ENCODE measurements around the gene GSTO2. TPM values are rescaled to one million over a fixed set of nuclear protein-coding genes. Genes with fewer than 3 reads are reported as not detected.

Gene GSTO2
- total and polyA plus RNA-seq, 12 donors, result 0.25 to 1.6 (median 0.94) TPM

DNA sequence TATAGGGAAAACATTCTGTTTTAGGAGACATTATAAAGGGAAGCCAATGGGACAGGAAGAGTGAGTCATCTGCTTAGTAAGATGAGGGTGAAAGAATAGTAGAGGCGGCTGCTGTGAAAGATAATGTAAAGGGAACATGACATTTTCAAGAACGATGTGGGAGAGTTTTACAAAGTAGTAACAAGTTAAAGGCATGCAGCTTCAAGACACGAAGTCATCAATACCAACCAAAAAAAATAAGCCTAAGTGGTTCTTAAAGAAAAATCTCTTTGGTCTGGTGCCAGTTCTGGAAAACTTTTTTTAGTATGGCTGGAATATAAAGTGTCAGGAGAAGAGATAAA lies 8.2 kb upstream of the GSTO2 start:
- no peak for DNase-seq
- ATAC-seq, result peak in 3 of 8 donors; percentile 25 to 47 (median 29)
- Histone ChIP-seq H3K4me3 (no peak overlapping the region), H3K4me1 (peaks cover 8 to 89% (median 73%) of the 10 kb centered on the region in 9 donors), H3K27me3 (no peaks in the 10 kb centered on the region), H3K9me3 (no peaks in the 10 kb centered on the region), H3K36me3 (peaks cover 0 to 95% (median 52%) of the 10 kb centered on the region in 9 donors), H3K27ac (peak overlapping the region; percentile 24 to 100 (median 68))
- intact Hi-C loops (cut with DNase I), result no loop called here
- 10 to 11% methylated on average over 3 of the region's 3 CpGs for WGBS, 2 donors
- TF ChIP-seq, protein P1, sequence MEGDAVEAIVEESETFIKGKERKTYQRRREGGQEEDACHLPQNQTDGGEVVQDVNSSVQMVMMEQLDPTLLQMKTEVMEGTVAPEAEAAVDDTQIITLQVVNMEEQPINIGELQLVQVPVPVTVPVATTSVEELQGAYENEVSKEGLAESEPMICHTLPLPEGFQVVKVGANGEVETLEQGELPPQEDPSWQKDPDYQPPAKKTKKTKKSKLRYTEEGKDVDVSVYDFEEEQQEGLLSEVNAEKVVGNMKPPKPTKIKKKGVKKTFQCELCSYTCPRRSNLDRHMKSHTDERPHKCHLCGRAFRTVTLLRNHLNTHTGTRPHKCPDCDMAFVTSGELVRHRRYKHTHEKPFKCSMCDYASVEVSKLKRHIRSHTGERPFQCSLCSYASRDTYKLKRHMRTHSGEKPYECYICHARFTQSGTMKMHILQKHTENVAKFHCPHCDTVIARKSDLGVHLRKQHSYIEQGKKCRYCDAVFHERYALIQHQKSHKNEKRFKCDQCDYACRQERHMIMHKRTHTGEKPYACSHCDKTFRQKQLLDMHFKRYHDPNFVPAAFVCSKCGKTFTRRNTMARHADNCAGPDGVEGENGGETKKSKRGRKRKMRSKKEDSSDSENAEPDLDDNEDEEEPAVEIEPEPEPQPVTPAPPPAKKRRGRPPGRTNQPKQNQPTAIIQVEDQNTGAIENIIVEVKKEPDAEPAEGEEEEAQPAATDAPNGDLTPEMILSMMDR (IDR thresholded peaks at IDR 0.05), result no peak

DNA sequence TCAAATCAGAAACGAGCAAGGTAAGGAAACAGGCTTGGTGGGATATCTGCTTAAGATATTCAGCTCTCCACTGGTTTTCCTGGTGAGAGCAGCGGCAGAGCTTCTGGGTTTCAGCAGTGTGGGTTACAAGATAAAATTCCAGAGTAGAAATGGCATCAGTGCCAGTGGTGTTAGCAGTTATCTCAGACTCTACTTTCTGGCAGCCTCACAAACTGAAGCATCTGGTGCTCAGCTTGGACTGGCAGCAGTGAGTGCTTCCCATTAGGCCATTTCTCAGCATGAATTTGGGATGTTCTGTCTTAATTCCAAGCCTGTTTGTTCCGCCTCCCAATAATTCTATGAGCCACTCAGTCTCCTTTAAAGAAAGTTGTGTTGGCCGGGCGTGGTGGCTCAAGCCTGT lies 6.9 kb upstream of the GSTO2 start:
- no peaks in the 10 kb centered on the region for H3K9me3 ChIP-seq
- no peaks in the 10 kb centered on the region for H3K27me3 ChIP-seq
- WGBS, 2 donors, result 55 to 67% methylated on average over 5 of the region's 5 CpGs
- ATAC-seq, result peak; percentile 58 to 84 (median 73)
- H3K36me3 ChIP-seq, result peaks cover 0 to 100% (median 63%) of the 10 kb centered on the region in 9 donors
- H3K4me3 ChIP-seq, result no peak overlapping the region
- peaks cover 0 to 86% (median 60%) of the 10 kb centered on the region in 9 donors for H3K4me1 ChIP-seq
- intact Hi-C loops (cut with DNase I), result no loop called here
- peak in 1 of 2 donors; percentile 54 for DNase-seq
- TF ChIP-seq, protein P1 (IDR thresholded peaks at IDR 0.05), result no peak
- peak overlapping the region in 7 of 10 donors; percentile 61 to 100 (median 69) for H3K27ac ChIP-seq

DNA sequence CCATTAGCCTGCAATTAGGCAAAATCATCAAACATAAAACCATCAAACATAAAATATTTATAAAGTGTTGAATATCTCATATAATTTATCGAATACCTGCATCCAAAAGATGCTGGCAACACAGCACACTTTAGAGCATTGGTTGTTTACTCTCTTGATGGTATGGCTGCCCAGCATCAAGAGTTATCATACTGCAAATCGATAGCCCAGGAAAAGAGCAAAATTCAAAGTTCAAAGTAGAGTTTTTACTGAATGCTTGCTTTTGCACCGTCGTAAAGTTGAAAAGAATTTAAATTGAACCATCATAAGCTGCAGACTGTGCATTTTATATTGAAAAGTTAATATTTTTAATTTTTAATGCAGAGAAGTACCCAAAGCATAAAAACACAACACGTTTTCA lies 4.2 kb upstream of the GSTO2 start:
- Histone ChIP-seq H3K27ac (no peak overlapping the region), H3K4me3 (no peak overlapping the region), H3K27me3 (no peaks in the 10 kb centered on the region), H3K36me3 (peaks cover 0 to 88% (median 60%) of the 10 kb centered on the region in 9 donors), H3K4me1 (peaks cover 0 to 79% (median 50%) of the 10 kb centered on the region in 9 donors), H3K9me3 (no peaks in the 10 kb centered on the region)
- DNase-seq (no peak), ATAC-seq (no peak)
- TF ChIP-seq, protein P1 (IDR thresholded peaks at IDR 0.05), result no peak
- intact Hi-C loops (cut with DNase I), result no loop called here
- 93 to 95% methylated on average over 5 of the region's 5 CpGs for WGBS, 2 donors

DNA sequence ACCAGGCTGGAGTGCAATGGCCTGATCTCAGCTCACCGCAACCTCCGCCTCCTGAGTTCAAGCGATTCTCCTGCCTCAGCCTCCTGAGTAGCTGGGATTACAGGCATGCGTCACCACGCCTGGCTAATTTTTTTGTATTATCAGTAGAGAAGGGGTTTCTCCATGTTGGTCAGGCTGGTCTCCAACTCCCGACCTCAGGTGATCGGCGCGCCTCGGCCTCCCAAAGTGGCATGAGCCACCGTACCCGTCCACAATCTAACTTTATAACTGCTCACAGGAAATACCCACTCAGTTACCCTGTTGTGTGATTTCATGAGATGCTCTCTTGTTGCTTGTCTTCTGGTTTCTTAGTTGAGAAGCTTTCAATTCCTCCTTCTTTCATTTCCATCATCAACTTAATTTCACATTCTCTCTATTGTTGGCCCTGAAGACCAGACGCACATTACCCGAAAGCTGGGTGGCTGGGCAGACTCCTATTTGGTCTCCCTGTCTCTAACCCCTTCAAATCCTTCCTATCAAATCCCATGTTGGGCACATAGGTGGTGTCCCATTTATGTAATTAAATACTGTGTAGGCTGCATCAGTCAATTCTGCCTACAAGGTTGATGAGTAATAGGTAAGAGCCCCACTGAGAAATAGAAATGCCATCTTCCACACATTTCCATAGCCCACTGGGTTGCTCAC lies 1.1 kb upstream of the GSTO2 start:
- intact Hi-C loops (cut with DNase I), result no loop called here
- H3K27ac ChIP-seq, result peak overlapping the region in 6 of 10 donors; percentile 76 to 93 (median 84)
- 93 to 95% methylated on average over 14 of the region's 14 CpGs for WGBS, 2 donors
- no peak for DNase-seq
- no peaks in the 10 kb centered on the region for H3K9me3 ChIP-seq
- no peaks in the 10 kb centered on the region for H3K27me3 ChIP-seq
- peak overlapping the region; percentile 47 to 88 (median 70) for H3K4me3 ChIP-seq
- H3K36me3 ChIP-seq, result peaks cover 0 to 57% (median 38%) of the 10 kb centered on the region in 9 donors
- H3K4me1 ChIP-seq, result peaks cover 0 to 48% (median 21%) of the 10 kb centered on the region in 9 donors
- TF ChIP-seq, protein P1 (IDR thresholded peaks at IDR 0.05), result no peak
- ATAC-seq, result no peak
